BJ (cell line): ENCODE measurements around the gene PRDM5. TPM values are rescaled to one million over a fixed set of nuclear protein-coding genes. Genes with fewer than 3 reads are reported as not detected.

Experiments
- CTCF ChIA-PET: fragments of 350-600 bp; formaldehyde crosslinking; extraction: SDS; loops from one replicate; lab custom pipeline; 2021; ENCODE audit warnings: antibody characterized with exemption, inconsistent platforms; lab: Yijun Ruan, JAX
- POLR2A ChIA-PET: fragments of 300-600 bp; sonication (Branson Sonifier 250); formaldehyde crosslinking; extraction: SDS; loops from one replicate; lab custom pipeline; 2021; ENCODE audit warnings: antibody characterized with exemption; lab: Charles Lee
- DNase-seq: peaks from one replicate; pipeline ENCODE4 v3.0.0-alpha.2; 2011; ENCODE audit warnings: low read depth
- H3K27me3 ChIP-seq: 2 replicates; pipeline ENCODE4 v1.6.0; 2011; ENCODE audit warnings: low read length; ENCODE audit not compliant: control insufficient read depth, insufficient read depth
- H3K36me3 ChIP-seq: 2 replicates; pipeline ENCODE4 v1.5.1; 2011; ENCODE audit warnings: low read length; ENCODE audit not compliant: control insufficient read depth, insufficient read depth
- H3K4me3 ChIP-seq: 2 replicates; pipeline ENCODE4 v1.5.1; 2011; ENCODE audit warnings: low read depth, mild to moderate bottlenecking, control low read depth, low read length
- polyA plus RNA-seq: library from polyadenylated mRNA; depleted of rRNA; stranded (reverse); fragments of >200 nt; gene quantifications from 2 replicates; pipeline ENCODE4 v1.2.3, GENCODE V29; 2011
- TF ChIP-seq, protein P1 (sequence below): IDR thresholded peaks from 2 replicates; pipeline ENCODE4 v1.5.1; 2011; ENCODE audit warnings: low read depth, mild to moderate bottlenecking, control low read depth, inconsistent platforms, low read length, moderate library complexity; ENCODE audit not compliant: insufficient read depth

Gene PRDM5
- polyA plus RNA-seq, 1 experiment: 5.3 TPM

DNA sequence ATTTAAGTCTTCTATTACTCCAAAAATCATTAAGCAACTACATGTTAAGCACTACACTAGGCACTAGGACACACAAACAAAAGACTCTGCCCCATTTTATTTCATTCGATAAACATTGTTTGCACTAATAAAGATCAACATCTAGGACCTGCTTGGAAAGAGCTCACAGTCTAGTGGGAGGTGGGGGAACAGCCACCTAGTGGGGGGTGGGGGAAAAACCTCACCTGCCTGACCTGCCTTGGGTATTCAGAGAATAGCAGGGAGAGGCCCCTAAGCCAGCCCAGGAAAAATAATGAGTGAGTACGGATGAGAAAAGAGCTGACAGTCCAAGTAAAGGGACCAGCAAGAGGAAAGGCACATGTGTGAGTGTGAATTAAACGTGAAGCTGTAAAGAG is 52.2 kb downstream of the PRDM5 start:
- ChIA-PET POLR2A (no interaction called here), CTCF (no interaction called here)
- no peaks in the 10 kb centered on the region for H3K27me3 ChIP-seq
- DNase-seq: no peak
- H3K36me3 ChIP-seq: no peaks in the 10 kb centered on the region
- TF ChIP-seq, protein P1, sequence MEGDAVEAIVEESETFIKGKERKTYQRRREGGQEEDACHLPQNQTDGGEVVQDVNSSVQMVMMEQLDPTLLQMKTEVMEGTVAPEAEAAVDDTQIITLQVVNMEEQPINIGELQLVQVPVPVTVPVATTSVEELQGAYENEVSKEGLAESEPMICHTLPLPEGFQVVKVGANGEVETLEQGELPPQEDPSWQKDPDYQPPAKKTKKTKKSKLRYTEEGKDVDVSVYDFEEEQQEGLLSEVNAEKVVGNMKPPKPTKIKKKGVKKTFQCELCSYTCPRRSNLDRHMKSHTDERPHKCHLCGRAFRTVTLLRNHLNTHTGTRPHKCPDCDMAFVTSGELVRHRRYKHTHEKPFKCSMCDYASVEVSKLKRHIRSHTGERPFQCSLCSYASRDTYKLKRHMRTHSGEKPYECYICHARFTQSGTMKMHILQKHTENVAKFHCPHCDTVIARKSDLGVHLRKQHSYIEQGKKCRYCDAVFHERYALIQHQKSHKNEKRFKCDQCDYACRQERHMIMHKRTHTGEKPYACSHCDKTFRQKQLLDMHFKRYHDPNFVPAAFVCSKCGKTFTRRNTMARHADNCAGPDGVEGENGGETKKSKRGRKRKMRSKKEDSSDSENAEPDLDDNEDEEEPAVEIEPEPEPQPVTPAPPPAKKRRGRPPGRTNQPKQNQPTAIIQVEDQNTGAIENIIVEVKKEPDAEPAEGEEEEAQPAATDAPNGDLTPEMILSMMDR: no peak
- H3K4me3 ChIP-seq: no peak overlapping the region

DNA sequence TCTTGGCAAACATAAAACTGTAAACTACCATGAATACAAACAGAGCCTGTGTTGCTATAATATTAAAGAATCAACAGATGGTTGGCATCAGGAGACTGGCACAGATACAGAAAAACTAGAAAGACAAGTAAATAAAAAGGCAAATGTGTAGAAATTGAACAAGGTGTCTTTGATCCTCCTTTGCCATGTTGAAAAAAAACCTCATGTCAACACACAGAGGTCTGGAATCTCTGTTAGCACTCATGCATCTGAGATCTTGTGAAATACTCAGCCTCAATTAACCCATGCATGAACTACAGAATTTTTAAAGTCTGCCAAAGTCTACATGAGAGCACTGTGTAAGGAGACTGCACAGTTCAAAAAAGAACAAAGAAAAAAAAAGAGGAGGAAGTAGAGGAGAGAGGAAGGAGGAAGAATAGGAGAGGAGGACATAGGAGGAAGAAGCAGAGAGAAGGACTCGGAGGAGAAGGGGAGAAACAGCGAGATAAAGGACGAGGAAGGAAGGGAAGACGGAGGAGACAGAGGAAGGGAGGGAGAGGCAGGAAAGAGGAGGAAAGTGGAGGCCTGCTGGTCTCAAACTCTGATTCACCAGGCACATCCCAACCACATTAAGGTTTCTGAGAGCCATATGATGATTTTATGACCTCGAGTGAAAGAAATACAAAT is 52.8 kb downstream of the PRDM5 start:
- TF ChIP-seq, protein P1: no peak
- ChIA-PET POLR2A (no interaction called here), CTCF (no interaction called here)
- Histone ChIP-seq H3K36me3 (no peaks in the 10 kb centered on the region), H3K27me3 (no peaks in the 10 kb centered on the region), H3K4me3 (no peak overlapping the region)
- no peak for DNase-seq

DNA sequence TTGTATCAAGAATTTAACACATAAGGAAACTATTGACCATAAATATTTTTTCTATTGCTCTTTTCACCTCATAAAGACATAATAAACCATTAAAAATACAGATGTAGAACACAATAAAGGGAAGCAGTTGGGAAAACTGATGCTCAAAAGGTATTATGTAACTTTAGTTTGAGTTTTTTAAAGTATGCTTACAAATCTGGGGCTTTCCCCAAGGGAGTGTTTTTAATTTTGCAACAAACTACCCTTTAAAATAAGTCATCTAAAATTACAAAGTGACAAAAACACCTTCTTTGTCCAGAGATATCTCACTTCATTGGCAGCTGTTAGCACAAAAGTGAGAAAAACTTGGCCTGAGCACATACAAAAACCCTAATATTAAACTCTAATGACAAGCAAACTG is 55.0 kb downstream of the PRDM5 start:
- Histone ChIP-seq H3K27me3 (no peaks in the 10 kb centered on the region), H3K4me3 (no peak overlapping the region), H3K36me3 (no peaks in the 10 kb centered on the region)
- POLR2A ChIA-PET: no interaction called here
- DNase-seq: no peak
- CTCF ChIA-PET: no interaction called here
- TF ChIP-seq, protein P1: no peak

DNA sequence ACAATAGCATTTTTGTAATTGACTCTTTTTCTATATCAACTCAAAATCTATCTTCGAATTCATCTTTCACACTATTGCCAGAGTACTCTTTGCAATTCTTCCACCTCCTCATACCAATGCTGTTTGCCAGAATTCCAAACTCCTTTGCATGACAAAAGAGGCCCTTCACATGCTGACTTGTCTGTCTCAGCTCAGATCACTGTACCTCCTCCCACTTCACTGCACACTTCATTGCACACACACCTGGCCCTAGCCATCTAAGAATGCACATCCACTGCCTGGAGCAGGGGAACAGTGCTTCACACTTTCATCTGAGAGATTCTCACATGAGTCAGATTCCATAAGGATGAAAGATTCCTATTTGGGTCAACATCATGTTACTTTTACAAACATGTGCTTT is 56.5 kb downstream of the PRDM5 start:
- no peaks in the 10 kb centered on the region for H3K36me3 ChIP-seq
- no peak for DNase-seq
- ChIA-PET CTCF (no interaction called here), POLR2A (no interaction called here)
- TF ChIP-seq, protein P1: no peak
- no peaks in the 10 kb centered on the region for H3K27me3 ChIP-seq
- H3K4me3 ChIP-seq: no peak overlapping the region

DNA sequence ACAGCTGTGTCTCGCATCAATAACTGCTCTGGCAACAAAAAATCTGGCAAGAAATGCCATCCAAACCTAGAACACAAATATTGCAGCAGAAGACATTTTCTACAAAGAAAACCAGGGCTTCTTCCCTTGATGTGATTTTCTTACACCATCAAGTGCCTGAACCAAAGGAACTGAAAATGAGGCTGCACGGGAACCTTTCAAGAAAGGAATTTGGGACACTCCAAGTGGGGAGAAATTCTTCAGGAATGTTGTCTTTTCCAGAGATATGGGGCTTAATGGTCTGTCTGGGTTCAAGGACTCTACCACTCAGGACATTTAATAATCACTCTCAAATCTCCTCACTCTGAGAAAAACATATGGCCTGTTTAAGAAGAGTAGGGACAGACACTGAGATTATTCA is 57.6 kb downstream of the PRDM5 start:
- POLR2A ChIA-PET: no interaction called here
- no peak for DNase-seq
- CTCF ChIA-PET: no interaction called here

More for the DNA sequence above, 57.6 kb downstream of the PRDM5 start:
- H3K36me3 ChIP-seq: no peaks in the 10 kb centered on the region
- TF ChIP-seq, protein P1: no peak
- H3K4me3 ChIP-seq: no peak overlapping the region
- H3K27me3 ChIP-seq: no peaks in the 10 kb centered on the region
